ENCODE results near the gene FLG.
"Not testable (repeated sequence)": the region's sequence is repeated elsewhere in the genome, so short reads cannot be mapped to it uniquely, and the experiment has no call there.

The FLG gene

GRCh38 chr1:152325111-152325510 lies at the start of gene FLG:
Gene FLG (minus strand): TSS chr1:152325239. CDS start chr1:152315456, 9,783 bp downstream.
- no peak for DNase-seq

GRCh38 chr1:152374451-152374850 lies 49.4 kb upstream of the FLG start:
- no peak for DNase-seq

GRCh38 chr1:152372672-152373071 lies 47.6 kb upstream of the FLG start:
- no peak for DNase-seq

- no peak for DNase-seq
Measured at GRCh38 chr1:152367436-152367835, 42.4 kb upstream of the FLG start.

- no peak for DNase-seq
Measured at GRCh38 chr1:152359906-152360305, 34.9 kb upstream of the FLG start, which contains the start of gene FLG2. Gene FLG2 (minus strand): TSS chr1:152360006. CDS start chr1:152358884, 1,122 bp downstream.

GRCh38 chr1:152356736-152357135 lies 31.7 kb upstream of the FLG start:
- DNase-seq: no peak

GRCh38 chr1:152349611-152350010 lies 24.6 kb upstream of the FLG start:
- no peak for DNase-seq

- DNase-seq: no peak
Measured at GRCh38 chr1:152348447-152348846, 23.4 kb upstream of the FLG start.

GRCh38 chr1:152347116-152347728 lies 22.2 kb upstream of the FLG start:
- peak; percentile 70 for DNase-seq

- no peak for DNase-seq
Measured at GRCh38 chr1:152344438-152344837, 19.4 kb upstream of the FLG start.

GRCh38 chr1:152343006-152343405 lies 18.0 kb upstream of the FLG start:
- no peak for DNase-seq

- DNase-seq: no peak
Measured at GRCh38 chr1:152335399-152335798, 10.4 kb upstream of the FLG start.

- DNase-seq: no peak
Measured at GRCh38 chr1:152328801-152329391, 3.9 kb upstream of the FLG start.

- DNase-seq: no peak
Measured at GRCh38 chr1:152313970-152314369, 11.1 kb downstream of the FLG start.

- DNase-seq: no peak
Measured at GRCh38 chr1:152313319-152313801, 11.7 kb downstream of the FLG start.

- DNase-seq: not testable (repeated sequence)
Measured at GRCh38 chr1:152312169-152312568, 12.9 kb downstream of the FLG start.

- no peak for DNase-seq
Measured at GRCh38 chr1:152309955-152310354, 15.1 kb downstream of the FLG start.

- DNase-seq: not testable (repeated sequence)
Measured at GRCh38 chr1:152309320-152309901, 15.6 kb downstream of the FLG start.

- DNase-seq: not testable (repeated sequence)
Measured at GRCh38 chr1:152308758-152309157, 16.3 kb downstream of the FLG start.

GRCh38 chr1:152307970-152308369 lies 17.1 kb downstream of the FLG start:
- DNase-seq: not testable (repeated sequence)

- not testable (repeated sequence) for DNase-seq
Measured at GRCh38 chr1:152306123-152306522, 18.9 kb downstream of the FLG start.

- DNase-seq: not testable (repeated sequence)
Measured at GRCh38 chr1:152304773-152305172, 20.3 kb downstream of the FLG start.

- not testable (repeated sequence) for DNase-seq
Measured at GRCh38 chr1:152303139-152303872, 21.7 kb downstream of the FLG start.

Data from CD4-positive, alpha-beta T cell treated with Interleukin-21 for 1 hour (primary cell).